Measurements from ENCODE around the gene DNM1.
"Not testable (repeated sequence)": the region's sequence is repeated elsewhere in the genome, so short reads cannot be mapped to it uniquely, and the experiment has no call there.

DNM1 gene

GRCh38 chr9:128181480-128181879 is 21.7 kb upstream of the DNM1 start:
- H3K4me3 ChIP-seq (ENCODE audit: low read depth, low read length); POLR2A ChIA-PET; DNase-seq (ENCODE audit: low read depth, low spot score): not testable (repeated sequence)
- peak; percentile 43 for TF ChIP-seq CTCF (IDR thresholded peaks at IDR 0.05; ENCODE audit: insufficient read depth, low read length, missing control alignments)
- CTCF ChIA-PET: interaction anchor here (0.7 to 2.8 kb wide), 3 partner anchors 9 to 85 kb away, joined by 3 to 14 read pairs (median 7); partner anchors contain the start of gene CIZ1

GRCh38 chr9:128182893-128183588 is 20.1 kb upstream of the DNM1 start:
- POLR2A ChIA-PET: interaction anchor here (0.5 kb wide), 1 partner anchor 466 kb away, joined by 3 read pairs; no protein-coding TSS in a partner anchor
- TF ChIP-seq CTCF (IDR thresholded peaks at IDR 0.05; ENCODE audit: insufficient read depth, low read length, missing control alignments): no peak
- no peak for DNase-seq (ENCODE audit: low read depth, low spot score)
- no peak overlapping the region for H3K4me3 ChIP-seq (ENCODE audit: low read depth, low read length)
- CTCF ChIA-PET: interaction anchor here (0.7 to 2.8 kb wide), 13 partner anchors 8 to 58 kb away, joined by 3 to 14 read pairs (median 6); partner anchors contain the start of genes CIZ1 and DNM1

- H3K4me3 ChIP-seq (ENCODE audit: low read depth, low read length): no peak overlapping the region
- TF ChIP-seq CTCF (IDR thresholded peaks at IDR 0.05; ENCODE audit: insufficient read depth, low read length, missing control alignments): no peak
- no peak for DNase-seq (ENCODE audit: low read depth, low spot score)
- ChIA-PET CTCF (interaction anchor here (1.1 to 1.8 kb wide), 6 partner anchors 9 to 62 kb away, joined by 3 to 5 read pairs (median 4); no protein-coding TSS in a partner anchor), POLR2A (no interaction called here)
Observed at GRCh38 chr9:128185979-128186965, 16.9 kb upstream of the DNM1 start.

GRCh38 chr9:128187361-128187760 is 15.8 kb upstream of the DNM1 start:
- H3K4me3 ChIP-seq (ENCODE audit: low read depth, low read length): no peak overlapping the region
- TF ChIP-seq CTCF (IDR thresholded peaks at IDR 0.05; ENCODE audit: insufficient read depth, low read length, missing control alignments): no peak
- DNase-seq (ENCODE audit: low read depth, low spot score): no peak
- CTCF ChIA-PET: interaction anchor here (0.7 to 1.8 kb wide), 9 partner anchors 9 to 63 kb away, joined by 3 to 7 read pairs (median 5); partner anchors contain the start of gene DNM1
- POLR2A ChIA-PET: no interaction called here

GRCh38 chr9:128188209-128188608 is 15.0 kb upstream of the DNM1 start:
- ChIA-PET POLR2A (no interaction called here), CTCF (interaction anchor here (0.7 to 1.7 kb wide), 6 partner anchors 8 to 27 kb away, joined by 3 to 7 read pairs (median 5); partner anchors contain the start of gene DNM1)
- TF ChIP-seq CTCF (IDR thresholded peaks at IDR 0.05; ENCODE audit: insufficient read depth, low read length, missing control alignments): no peak
- H3K4me3 ChIP-seq (ENCODE audit: low read depth, low read length): no peak overlapping the region
- no peak for DNase-seq (ENCODE audit: low read depth, low spot score)

Data from AG04449 (cell line).